Panc1 (cell line): Measurements from ENCODE around the gene PLXNB1. TPM values are rescaled to one million over a fixed set of nuclear protein-coding genes. Genes with fewer than 3 reads are reported as not detected.

ENCODE experiments used
- ATAC-seq: fragments of 200-7000 bp; cut with Tn5 transposase; 2 replicates; pipeline ENCODE4 v1.9.1; 2020; ENCODE audit warnings: mild to moderate bottlenecking, moderate library complexity
- BruUV-seq: library from RNA; stranded (reverse); fragments of 400-500 nt; replicated peaks from 2 replicates; lab custom pipeline; 2021; lab: Mats Ljungman, UMichigan
- CTCF ChIA-PET: fragments of 300-600 bp; sonication (Branson Sonifier 250); formaldehyde crosslinking; loops from one replicate; lab custom pipeline; 2022; ENCODE audit warnings: antibody characterized with exemption; lab: Charles Lee
- POLR2A ChIA-PET: fragments of 300-600 bp; sonication (Branson Sonifier 250); formaldehyde crosslinking; loops from one replicate; lab custom pipeline; 2022; ENCODE audit warnings: antibody characterized with exemption; lab: Charles Lee
- DNase-seq: peaks from one replicate; pipeline ENCODE4 v3.0.0-alpha.2; 2010; ENCODE audit warnings: low read depth, low spot score
- H3K27ac ChIP-seq: 2 replicates; pipeline ENCODE4 v1.5.1; 2011; ENCODE audit warnings: mild to moderate bottlenecking, low read length, inconsistent platforms
- H3K27me3 ChIP-seq: fragments of 200-500 bp; sonication (Bioruptor generic); 2 replicates; pipeline ENCODE4 v1.6.0; 2014; ENCODE audit warnings: low read length, inconsistent platforms; ENCODE audit not compliant: control insufficient read depth, insufficient read depth
- H3K36me3 ChIP-seq: fragments of 200-500 bp; sonication (Bioruptor generic); 2 replicates; pipeline ENCODE4 v1.5.1; 2014; ENCODE audit warnings: inconsistent platforms, mild to moderate bottlenecking, low read length, moderate library complexity; ENCODE audit not compliant: control insufficient read depth, insufficient read depth
- H3K4me1 ChIP-seq: 2 replicates; pipeline ENCODE4 v1.5.1; 2011; ENCODE audit warnings: inconsistent platforms, mild to moderate bottlenecking, low read length, moderate library complexity; ENCODE audit not compliant: control insufficient read depth, insufficient read depth
- H3K4me3 ChIP-seq, 2 experiments: 2 replicates each; pipeline ENCODE4 v1.5.1; 2011 to 2012; ENCODE audit warnings: low read depth in 2 of 2, low read length in 2 of 2, mild to moderate bottlenecking in 2 of 2, inconsistent platforms in 1 of 2, moderate library complexity in 1 of 2
- H3K9me3 ChIP-seq: fragments of 200-500 bp; sonication (Bioruptor generic); 2 replicates; pipeline ENCODE4 v1.5.1; 2014; ENCODE audit warnings: low read depth, mild to moderate bottlenecking, inconsistent platforms, low read length, moderate library complexity; ENCODE audit not compliant: control insufficient read depth, insufficient read depth
- POLR2AphosphoS5 ChIP-seq: IDR thresholded peaks from 2 replicates; pipeline ENCODE4 v1.6.1; 2012; ENCODE audit warnings: mild to moderate bottlenecking, low read depth, low read length, moderate library complexity
- SIN3A ChIP-seq: IDR thresholded peaks from 2 replicates; pipeline ENCODE4 v1.6.1; 2012; ENCODE audit warnings: low read depth, mild to moderate bottlenecking, low read length, moderate library complexity, borderline replicate concordance; ENCODE audit not compliant: insufficient read depth
- TCF7L2 ChIP-seq: IDR thresholded peaks from 2 replicates; pipeline ENCODE4 v1.6.1; 2011; ENCODE audit warnings: mild to moderate bottlenecking, low read depth, low read length, inconsistent platforms
- in situ Hi-C: cut with HindIII; loops from 2 replicates; pipeline ENCODE4 v1.10.0; 2016; ENCODE audit warnings: low sequenced_read_pairs, low pct_unique_long_range_greater_than_20kb
- intact Hi-C: fragments of 100-400 bp; cut with micrococcal nuclease; formaldehyde crosslinking; loops from one replicate; pipeline ENCODE4 v1.10.0; 2022; ENCODE audit not compliant: unreplicated experiment
- total RNA-seq: library from RNA; stranded (reverse); gene quantifications from one replicate; pipeline ENCODE4 v1.2.1, GENCODE V29; 2021; ENCODE audit not compliant: unreplicated experiment
- TF ChIP-seq, protein P1 (sequence below), 2 experiments: IDR thresholded peaks; 2 replicates each; pipeline ENCODE4 v1.6.1; 2011 to 2012; ENCODE audit warnings: low read depth in 2 of 2, control low read depth in 1 of 2, low read length in 1 of 2, mild to moderate bottlenecking in 1 of 2, moderate library complexity in 1 of 2; ENCODE audit not compliant: insufficient read depth in 1 of 2
- TF ChIP-seq, protein P2 (sequence below): fragments of 450-650 bp; IDR thresholded peaks from 2 replicates; pipeline ENCODE4 v1.5.1; 2017; ENCODE audit warnings: mild to moderate bottlenecking

PLXNB1 gene
- total RNA-seq, 1 experiment from 2014 or later, result 22.8 TPM

DNA sequence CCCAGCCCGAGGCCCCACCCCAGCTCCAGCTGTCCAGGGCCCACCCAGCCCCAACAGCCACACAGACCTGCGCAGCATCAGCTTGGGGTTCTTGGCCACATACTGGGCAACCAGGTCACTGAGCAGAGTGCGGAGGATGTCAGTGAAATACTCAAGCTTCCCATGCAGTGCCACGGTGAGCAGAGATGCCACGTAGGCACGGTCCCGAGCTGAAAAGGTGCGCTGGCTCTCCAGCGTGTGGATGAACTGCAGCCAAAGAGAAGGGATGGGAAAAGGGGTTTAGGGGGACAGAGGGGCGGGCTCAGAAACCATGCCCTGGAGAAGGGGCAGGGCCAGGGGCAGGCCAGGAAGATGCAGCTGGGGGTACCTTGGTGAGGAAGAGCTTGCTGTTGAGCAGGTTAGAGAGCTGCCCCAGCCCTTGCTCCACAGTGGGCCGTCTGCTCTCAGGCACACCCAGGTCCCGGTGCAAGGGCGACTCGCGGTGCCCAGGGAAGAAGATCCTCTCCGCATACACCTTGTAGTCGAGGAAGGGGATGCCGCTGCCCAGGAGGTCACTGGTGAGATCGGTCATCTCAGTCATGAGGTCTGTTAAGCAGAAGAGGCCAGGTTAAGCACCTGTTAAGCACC is 17.4 kb downstream of the PLXNB1 start:
- TF ChIP-seq, protein P1, sequence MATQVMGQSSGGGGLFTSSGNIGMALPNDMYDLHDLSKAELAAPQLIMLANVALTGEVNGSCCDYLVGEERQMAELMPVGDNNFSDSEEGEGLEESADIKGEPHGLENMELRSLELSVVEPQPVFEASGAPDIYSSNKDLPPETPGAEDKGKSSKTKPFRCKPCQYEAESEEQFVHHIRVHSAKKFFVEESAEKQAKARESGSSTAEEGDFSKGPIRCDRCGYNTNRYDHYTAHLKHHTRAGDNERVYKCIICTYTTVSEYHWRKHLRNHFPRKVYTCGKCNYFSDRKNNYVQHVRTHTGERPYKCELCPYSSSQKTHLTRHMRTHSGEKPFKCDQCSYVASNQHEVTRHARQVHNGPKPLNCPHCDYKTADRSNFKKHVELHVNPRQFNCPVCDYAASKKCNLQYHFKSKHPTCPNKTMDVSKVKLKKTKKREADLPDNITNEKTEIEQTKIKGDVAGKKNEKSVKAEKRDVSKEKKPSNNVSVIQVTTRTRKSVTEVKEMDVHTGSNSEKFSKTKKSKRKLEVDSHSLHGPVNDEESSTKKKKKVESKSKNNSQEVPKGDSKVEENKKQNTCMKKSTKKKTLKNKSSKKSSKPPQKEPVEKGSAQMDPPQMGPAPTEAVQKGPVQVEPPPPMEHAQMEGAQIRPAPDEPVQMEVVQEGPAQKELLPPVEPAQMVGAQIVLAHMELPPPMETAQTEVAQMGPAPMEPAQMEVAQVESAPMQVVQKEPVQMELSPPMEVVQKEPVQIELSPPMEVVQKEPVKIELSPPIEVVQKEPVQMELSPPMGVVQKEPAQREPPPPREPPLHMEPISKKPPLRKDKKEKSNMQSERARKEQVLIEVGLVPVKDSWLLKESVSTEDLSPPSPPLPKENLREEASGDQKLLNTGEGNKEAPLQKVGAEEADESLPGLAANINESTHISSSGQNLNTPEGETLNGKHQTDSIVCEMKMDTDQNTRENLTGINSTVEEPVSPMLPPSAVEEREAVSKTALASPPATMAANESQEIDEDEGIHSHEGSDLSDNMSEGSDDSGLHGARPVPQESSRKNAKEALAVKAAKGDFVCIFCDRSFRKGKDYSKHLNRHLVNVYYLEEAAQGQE (IDR thresholded peaks at IDR 0.05; ENCODE audit: insufficient read depth in 1 of 2, low read depth in 2 of 2, low read length in 1 of 2), result no peak
- no peak for TF ChIP-seq TCF7L2
- TF ChIP-seq SIN3A, result no peak
- TF ChIP-seq, protein P2, sequence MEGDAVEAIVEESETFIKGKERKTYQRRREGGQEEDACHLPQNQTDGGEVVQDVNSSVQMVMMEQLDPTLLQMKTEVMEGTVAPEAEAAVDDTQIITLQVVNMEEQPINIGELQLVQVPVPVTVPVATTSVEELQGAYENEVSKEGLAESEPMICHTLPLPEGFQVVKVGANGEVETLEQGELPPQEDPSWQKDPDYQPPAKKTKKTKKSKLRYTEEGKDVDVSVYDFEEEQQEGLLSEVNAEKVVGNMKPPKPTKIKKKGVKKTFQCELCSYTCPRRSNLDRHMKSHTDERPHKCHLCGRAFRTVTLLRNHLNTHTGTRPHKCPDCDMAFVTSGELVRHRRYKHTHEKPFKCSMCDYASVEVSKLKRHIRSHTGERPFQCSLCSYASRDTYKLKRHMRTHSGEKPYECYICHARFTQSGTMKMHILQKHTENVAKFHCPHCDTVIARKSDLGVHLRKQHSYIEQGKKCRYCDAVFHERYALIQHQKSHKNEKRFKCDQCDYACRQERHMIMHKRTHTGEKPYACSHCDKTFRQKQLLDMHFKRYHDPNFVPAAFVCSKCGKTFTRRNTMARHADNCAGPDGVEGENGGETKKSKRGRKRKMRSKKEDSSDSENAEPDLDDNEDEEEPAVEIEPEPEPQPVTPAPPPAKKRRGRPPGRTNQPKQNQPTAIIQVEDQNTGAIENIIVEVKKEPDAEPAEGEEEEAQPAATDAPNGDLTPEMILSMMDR, result no peak
- no peak for TF ChIP-seq POLR2AphosphoS5
- no peaks in the 10 kb centered on the region for H3K27me3 ChIP-seq
- DNase-seq (no peak), ATAC-seq (no peak)
- no peaks in the 10 kb centered on the region for H3K4me1 ChIP-seq
- H3K4me3 ChIP-seq, result no peak overlapping the region
- TSS peak; percentile 66 for BruUV-seq
- H3K27ac ChIP-seq, result no peak overlapping the region
- no peaks in the 10 kb centered on the region for H3K36me3 ChIP-seq
- intact Hi-C loops, result no loop called here
- H3K9me3 ChIP-seq, result no peaks in the 10 kb centered on the region
- in situ Hi-C loops, result no loop called here
- CTCF ChIA-PET, result interaction anchor here (1.7 kb wide), 1 partner anchor 24 kb away, joined by 6 read pairs; no protein-coding TSS in a partner anchor
- POLR2A ChIA-PET, result no interaction called here

DNA sequence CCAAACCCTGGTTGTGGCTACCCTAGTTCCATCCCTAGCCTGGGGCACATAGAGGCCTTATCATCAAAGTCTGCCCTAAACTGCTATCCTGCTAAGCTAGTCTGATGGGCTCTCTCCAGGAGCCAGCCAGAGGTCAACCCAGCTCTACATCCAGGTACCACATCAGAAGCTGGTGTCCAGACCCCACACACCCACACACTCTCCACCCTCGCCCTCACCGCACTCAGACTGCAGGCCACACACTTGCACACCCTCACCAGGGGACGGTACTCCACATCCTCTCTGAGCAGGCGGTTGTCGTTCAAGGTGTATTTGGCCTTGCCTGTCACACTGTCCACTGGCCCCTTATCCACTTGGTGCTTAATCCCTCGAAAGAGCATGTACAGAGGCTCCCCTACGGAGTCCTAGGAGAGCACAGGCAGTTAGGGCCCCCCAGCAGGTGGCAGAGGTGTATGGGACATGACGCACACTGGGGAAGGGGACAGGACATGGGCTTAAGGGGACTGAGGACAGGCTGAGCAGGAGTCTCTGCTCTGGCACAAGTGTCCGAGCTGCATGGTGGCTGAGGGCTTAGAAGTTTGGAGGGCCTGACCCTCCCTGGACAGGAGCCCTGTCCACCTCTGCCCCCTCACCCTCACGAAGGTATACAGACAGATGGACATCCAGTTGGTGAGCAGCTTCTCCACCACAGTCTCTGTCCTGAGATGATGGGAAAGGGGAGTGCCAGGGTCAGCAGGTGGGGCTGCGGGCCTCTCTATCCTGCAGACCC is 18.1 kb downstream of the PLXNB1 start:
- Histone ChIP-seq H3K36me3 (no peaks in the 10 kb centered on the region), H3K4me3 (no peak overlapping the region), H3K9me3 (no peaks in the 10 kb centered on the region), H3K4me1 (no peaks in the 10 kb centered on the region), H3K27ac (no peak overlapping the region), H3K27me3 (no peaks in the 10 kb centered on the region)
- DNase-seq, result no peak
- TF ChIP-seq, protein P2, result no peak
- TF ChIP-seq POLR2AphosphoS5, result no peak
- no peak for TF ChIP-seq SIN3A
- no peak for ATAC-seq
- intact Hi-C loops, result no loop called here
- BruUV-seq, result no TSS peak
- ChIA-PET CTCF (interaction anchor here (1.7 kb wide), 1 partner anchor 24 kb away, joined by 6 read pairs; no protein-coding TSS in a partner anchor), POLR2A (no interaction called here)
- in situ Hi-C loops, result no loop called here
